Frontal cortex (tissue), 4 donors: ENCODE measurements around the gene CCNJL. TPM values are rescaled to one million over a fixed set of nuclear protein-coding genes. Genes with fewer than 3 reads are reported as not detected.
"Not testable (repeated sequence)": the region's sequence is repeated elsewhere in the genome, so short reads cannot be mapped to it uniquely, and the experiment has no call there.

Source experiments
- DNase-seq, 2 donors: peaks; one replicate each; pipeline ENCODE4 v3.0.0; 2012; ENCODE audit warnings: low spot score in 2 of 2
- FAIRE-seq: peaks from 2 replicates; lab custom pipeline; 2012; peaks lifted over from hg19 to GRCh38; lab: Jason Lieb, UNC
- total RNA-seq: library from RNA; depleted of rRNA; stranded (reverse); fragments of >200 nt; gene quantifications from one replicate; pipeline ENCODE4 v1.2.3, GENCODE V29; 2014
- donor health status: control.
- donor health status: control.
- donor health status: control.

The CCNJL gene
- total RNA-seq, 1 donor from 2014 or later, result 0.82 TPM

DNA sequence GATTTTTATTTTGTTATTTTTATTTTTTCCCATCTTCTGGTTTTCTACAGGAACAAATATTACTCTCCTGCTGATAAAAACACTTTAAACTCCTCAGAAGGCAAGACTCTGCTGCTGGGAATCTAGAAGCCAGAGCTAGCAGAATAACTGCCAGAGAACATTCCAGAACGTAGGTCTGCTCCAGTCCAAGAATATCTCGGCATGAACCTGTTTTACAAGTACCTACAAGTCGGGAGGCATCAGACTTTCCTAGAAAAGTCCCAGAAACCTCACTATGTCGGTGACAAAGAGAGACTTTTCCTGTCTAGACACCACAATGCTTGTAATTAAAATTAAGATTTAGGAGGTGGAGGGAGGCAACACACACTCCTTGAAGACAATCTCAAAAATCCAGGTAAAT, 41.7 kb downstream of the CCNJL start:
- DNase-seq (no peak), FAIRE-seq (no peak)

DNA sequence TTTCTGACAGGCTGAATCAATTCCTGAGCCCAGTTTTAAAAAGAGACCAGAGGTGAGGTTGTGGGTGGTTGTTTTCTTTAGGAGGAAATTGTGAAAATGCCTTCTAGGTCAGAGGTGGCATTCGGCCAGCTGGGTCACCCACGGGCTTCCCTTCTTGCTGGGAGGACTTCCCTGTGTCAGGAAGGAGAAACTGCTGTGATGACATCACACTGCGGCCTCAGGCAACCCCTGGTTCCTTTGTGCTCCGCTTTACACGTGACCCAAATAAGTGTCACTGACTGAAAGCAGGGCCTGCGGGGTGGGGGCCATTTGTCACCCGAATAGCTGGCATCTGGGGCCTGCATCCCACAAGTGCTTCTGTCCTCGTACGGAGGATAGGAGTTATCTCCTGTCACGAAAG, 43.3 kb downstream of the CCNJL start:
- DNase-seq (peak; percentile 33 to 84), FAIRE-seq (no peak)

DNA sequence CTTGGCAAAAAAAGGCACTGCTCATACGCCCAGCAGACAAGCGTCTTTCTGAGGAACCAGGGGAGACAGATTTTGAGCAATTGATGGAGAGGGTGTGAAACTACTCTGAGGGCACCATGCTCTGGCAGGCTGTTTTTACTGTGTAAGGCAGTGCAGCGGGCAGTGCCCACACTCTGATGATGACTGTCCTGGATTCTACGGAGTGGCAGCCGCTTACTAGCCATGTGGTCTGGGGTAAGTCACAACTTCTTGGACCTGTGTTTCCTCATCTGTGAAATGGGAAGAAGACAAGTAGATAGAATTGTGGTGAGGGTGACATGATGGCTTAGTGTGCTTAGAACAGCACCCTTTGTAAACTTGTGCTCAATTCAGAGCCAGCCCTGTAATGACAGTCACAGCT, 44.2 kb downstream of the CCNJL start:
- DNase-seq, result no peak
- no peak for FAIRE-seq

DNA sequence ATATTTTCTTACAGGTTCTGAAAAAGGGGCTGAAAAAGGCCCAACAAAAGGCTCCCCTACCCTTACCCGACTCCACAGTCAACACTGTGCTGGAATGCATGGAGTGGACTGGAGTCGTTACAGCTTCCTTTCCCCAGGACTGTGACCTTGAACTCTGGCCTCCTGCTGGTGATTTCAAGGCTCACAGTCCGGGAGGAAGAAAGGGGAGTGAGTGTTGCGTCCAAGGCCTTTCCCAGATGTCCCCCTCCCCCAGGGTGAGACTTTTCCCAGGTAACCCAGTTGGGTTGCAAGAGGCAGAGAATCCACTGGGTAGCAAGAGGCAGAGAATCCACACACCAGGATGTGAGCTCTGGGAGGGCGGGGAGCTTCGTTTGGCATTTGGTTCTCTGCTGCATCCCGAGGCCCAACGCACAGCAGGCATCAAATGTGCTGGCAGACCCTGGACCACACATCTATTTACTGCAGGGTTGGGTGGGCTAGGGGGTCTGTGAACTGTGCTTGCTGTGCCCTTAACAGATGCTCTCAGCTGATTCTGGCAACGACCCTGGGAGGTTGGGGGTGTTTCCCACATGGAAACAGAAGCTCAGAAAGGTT, 45.5 kb downstream of the CCNJL start:
- FAIRE-seq (no peak), DNase-seq (no peak)

DNA sequence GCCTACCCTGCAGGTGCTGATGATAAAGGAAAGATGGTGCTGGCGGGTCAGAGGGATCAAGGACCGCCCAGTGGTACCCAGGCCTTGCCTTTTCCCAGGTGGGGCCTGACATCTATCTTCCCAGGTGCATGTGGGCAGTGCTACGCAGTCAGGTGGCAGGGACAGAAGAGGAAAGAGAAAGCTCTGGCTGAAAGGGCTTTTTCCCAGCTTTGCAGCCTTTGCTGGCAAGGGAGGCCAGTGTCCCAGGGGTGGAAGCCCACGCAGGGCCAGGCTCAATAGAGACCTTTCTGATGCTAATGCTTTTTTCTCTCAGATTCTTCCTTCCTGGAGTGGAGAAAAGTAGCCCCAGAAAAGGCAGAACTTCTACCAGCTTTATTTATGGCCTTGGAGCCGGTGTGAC, 46.3 kb downstream of the CCNJL start:
- FAIRE-seq, result no peak

DNA sequence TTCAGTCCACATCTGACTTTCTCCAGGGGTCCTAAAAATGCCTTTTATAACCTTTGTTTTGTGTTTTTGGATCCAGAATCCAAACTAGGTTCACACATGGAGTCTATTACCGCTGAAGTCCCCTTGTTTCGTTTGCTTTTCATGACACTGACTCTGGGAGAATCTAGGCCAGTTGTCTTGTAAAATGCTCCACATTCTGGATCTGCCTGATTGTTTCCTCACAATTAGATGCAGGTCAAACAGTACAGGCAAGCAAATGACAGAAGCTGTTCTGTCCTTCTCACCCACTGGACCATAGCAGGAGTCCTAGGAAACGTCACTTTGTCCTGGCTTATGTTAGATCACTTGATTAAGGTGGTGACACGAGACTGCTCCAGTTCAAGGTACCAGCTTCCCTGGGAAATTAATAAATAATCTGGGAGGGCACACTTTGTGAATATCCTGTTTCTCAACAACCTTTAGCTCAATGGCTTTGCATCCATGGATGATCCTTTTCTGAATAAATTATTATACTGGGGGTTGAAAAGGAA, 49.0 kb downstream of the CCNJL start:
- no peak for DNase-seq
- FAIRE-seq, result no peak

More for the DNA sequence above, 46.3 kb downstream of the CCNJL start:
- DNase-seq, result no peak

DNA sequence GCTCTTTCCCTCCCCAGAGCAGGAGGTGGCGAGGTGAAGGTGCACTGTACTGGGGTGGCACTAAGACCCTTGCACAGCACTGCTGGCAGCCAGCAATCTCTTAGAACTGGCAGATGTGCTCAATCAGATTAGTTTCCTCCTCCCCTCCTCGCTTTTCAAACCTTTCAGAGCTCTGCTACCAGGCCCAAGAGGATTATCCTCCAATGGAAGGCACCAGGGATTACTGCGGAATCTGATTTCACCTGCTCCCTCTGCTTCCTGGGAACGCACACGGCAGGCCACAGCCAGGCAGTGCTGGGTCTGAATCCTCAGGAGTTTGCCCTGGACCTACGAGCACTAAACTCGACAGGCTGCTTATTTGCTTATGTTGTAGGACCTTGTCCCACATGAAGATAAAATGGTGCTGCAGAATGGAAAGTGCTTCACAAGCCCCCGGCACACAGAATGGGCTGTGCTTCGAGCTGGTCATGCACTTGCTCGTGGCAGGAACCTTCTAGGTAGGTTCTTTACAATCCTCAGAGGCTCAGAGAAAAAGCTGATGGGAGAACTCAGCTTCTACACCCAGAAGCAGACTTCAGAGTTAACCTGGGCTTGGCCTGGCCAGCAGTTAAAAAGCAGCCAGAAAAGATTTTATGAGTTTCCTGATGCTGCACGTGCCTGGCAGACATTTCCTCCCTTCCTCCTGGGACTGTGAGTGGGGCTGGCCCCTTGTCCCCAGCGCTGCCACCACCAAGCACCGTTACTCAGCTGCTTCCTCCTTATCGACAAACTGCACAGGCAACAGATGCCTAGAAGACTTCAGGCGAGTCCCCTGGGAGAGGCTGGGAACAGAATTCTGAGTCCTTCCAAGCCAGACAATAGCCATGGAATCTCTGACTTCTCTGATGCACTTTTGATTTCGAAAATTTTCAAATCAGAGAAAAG, 50.0 kb downstream of the CCNJL start:
- FAIRE-seq (no peak), DNase-seq (no peak)

DNA sequence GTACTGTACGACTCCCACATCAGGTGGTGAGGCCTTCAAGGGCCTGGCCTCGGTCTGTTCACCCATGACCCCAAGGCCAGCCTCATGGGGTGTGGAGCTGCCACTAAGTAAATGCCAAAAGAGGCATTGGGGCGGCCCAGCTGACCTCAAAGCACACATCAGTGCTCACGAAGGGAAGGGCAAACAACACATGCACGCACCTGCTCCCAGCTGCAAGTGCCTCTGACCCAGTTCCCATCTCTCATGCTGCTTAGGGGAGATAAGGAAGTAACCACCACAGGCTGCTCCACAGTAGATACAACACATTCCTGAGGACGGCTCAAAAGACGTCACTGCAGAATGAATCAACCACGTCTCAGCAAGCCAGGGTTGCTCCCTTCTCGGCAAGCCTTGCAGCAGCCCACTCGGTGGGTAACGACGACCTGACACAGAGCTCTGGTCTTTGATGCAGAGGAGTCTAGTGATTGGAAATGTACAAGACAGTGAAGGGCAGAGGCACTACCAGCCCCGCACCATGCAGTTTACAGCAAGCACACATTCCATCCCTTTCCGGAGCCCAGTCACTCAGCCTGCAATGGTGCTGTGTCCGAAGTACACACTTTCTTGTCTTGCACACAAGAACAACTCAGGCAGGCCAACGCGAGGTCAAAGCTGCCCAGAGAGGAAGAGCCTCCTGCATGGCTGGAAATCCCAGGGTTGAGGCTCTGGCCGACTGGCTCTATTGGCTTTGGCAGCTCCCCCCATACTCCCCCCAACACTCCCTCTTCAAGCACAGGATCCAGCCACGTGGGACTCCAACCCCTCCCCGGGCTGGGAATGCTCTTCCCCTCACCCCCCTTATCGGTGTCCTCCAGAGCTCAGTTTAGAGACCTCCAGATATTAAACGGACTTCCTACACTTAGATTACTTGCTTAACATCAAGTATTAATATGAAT, 51.2 kb downstream of the CCNJL start:
- DNase-seq (peak in 1 of 2 donors; percentile 28), FAIRE-seq (no peak)

DNA sequence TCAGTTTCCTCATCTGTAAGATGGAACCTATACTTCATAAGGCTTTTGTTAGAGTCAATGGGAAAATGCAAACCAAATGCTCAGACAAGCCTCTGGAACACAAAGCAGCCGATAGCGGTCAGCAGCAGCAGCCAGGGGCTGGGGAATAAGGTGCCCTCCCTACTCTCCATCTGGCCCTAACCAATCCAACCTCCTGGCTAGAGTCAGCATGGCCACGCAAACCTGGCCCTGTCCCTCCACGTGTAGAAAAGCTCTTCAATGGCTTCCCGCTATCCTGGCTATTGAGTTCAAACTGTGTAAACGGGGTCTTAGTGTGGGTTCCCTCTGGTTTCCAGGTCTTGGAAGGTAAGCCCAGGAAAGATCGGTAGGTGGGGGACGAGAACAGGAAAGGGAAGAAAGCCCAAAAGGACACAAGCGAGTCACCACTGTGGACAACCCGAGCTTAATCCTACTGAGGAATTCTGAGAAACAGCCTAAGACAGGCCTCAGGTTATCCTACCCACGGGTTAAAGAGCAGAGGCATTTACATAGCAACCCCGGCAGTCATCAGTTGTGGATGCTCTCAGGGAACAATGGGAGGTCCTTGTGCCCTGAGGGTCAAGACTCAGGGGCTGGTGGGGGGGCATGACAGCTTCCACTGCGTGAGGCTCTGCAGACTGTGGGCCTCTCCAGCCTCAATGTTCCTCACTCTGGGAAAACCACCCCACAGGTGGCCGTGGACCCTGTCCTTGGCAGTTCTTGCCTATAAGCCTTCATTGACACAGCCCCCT, 52.2 kb downstream of the CCNJL start:
- no peak for FAIRE-seq
- DNase-seq, result no peak

DNA sequence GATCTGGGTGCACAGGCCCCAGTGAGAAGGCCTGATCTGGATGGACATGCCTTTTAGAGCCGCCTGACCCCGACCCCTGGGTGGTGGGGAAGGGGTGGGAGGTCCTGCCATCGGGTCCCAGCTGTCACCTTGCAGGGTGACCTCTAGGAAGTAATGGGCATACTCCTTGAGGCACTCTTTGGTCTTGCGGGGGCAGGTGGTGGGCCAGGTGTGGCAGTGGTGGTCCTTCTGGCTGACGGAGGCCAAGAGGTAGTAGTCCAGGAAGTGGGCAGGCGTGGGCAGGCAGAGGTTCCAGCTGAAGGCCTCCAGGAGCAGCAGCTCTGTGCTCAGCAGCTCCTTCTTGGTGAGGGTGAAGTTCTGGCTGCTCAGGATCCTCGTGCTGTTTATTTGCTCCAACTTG, 53.0 kb downstream of the CCNJL start:
- FAIRE-seq, result no peak
- DNase-seq, result no peak

DNA sequence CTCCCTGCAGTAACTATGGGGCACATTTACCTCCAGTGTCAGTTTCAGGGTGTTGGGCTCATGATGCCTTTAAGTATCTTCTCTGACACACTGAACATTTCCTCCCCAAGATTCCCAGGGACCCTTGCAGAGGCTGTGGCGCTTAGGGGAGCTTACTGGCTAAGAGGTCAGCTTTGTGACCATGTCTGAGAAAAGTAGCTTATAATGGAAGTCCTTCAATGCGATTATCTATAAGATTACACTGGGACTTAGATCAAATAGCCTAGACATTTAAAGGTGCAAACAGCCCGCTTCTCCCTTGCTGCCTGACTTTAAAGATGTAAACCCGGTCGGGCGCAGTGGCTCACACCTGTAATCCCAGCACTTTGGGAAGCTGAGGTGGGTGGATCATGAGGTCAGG, 57.7 kb downstream of the CCNJL start:
- no peak for DNase-seq
- no peak for FAIRE-seq

DNA sequence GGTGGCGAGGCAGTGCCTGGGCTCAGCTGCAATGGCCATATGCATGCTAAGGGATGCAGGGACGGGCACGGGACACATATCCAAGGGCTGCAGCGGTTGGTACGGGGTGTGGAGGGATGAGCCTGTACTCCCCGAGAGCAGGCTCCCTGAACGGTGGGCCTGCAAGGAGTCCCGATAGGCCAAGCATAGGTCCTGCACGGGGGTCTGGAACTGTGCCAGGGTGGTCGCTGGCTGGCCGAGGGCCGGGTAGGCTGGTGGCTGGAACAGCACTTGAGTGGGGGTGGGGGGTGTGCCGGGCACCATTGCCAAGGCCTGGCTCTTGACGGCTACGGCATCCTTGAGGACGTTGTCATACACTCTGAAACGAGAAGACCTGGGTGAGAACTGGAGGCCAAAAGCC, 58.9 kb downstream of the CCNJL start:
- DNase-seq (no peak), FAIRE-seq (no peak)

DNA sequence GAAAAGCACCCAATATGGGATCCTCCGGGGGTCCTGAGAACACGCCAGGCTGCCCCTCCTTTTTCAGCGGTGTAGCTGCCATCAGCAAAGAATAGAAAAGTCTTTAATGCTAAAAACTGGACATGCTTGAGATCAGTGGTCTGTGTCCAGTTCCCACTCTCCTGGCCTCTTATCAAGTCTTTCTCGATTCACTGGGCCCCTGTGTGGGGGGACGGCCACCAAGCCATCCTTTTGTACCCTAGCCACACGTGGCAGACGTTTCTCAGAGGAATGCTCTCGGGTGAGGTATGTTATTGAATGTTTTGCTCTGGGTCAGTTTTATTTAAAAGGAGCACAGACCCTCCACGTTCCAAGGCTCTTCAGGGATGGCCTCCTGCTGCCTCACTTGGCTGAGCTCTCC, 59.4 kb downstream of the CCNJL start:
- DNase-seq (no peak), FAIRE-seq (no peak)

DNA sequence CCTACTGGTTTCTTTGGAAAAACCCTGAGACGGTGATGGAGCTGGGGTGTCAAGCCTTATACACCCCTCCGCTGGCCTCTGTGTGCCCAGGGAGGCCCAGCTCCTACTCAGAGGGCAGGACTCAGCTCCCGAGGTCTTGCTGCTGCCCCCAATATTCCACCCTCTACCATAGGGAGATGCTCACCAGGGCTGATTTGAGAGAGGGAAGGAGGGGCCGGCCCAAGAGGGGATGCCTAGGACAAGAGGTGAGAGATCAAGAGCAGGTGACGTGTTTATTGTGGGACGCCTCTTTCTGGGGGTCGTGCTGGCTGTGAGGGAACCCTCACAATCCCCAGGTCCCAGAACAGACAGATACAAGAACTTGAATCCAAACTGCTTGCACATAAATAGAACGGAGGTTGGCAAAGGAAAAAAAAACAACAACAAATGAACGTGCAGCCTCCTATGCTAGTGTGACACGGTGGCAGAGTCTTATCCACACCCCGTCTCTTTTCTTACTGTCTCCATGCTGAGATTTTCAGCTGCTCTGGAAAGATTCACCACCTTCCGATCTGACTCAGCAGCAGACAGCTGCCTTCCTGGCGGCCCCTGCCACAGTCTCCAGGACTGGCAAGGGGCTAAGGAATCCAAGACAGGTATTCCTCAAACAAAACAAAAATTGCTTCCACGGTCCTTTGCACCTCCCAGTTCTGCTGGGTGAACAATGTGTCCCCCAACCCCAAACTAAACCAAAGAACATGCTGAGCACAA, 60.8 kb downstream of the CCNJL start:
- FAIRE-seq, result no peak
- no peak for DNase-seq

DNA sequence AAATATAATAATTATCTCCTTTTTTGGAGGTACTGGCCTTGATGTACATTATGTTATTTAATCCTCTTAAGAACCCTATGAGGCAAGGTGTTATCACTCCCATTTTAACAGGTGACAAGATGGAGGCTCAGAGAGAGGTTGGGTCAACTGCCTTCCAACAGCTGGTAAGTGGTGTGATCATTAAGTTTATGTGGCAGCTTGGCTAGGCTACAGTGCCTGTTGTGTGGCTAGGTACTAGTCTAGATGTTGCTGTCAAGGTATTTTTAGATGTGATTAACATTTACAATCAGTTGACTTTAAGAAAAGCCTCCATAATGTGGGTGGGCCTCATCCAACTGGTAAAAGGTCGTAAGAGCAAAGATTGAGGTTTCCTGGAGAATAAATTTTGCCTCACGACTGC, 61.5 kb downstream of the CCNJL start:
- DNase-seq (no peak), FAIRE-seq (no peak)

DNA sequence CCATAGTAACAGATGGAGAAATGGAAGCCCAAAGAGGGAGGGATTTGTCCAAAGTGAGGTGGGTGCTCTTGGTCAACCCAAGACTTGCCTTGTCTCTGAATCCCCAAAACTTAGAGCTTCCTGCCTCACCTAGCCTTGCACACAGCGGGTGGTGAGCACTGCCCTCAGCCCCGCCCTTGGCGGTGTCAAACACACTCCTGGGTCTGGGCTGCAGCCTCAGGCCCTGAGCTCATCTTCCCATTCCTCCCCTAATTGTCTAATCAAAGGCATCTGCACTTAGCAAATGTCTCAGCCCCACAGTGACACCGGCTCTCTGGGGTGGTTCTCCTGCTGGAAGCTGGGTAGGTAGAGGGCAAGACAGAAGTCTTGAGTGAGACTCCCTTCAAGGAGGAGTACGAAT, 62.1 kb downstream of the CCNJL start:
- FAIRE-seq (no peak), DNase-seq (no peak)

DNA sequence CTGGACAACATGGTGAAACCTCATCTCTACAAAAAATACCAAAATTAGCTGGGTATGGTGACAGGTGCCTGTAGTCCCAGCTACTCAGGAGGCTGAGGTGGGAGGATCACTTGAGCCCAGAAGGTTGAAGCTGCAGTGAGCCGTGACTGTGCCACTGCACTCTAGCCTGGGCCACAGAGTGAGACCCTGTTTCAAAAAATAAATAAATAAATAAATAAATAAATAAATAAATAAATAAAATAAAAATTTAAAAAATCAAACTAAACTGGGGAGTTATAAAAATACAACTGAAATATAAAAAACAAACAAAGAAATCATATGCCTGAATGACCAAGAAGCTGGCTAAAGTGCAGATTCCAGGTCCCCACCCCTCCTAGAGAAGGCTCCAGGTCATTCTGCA, 62.8 kb downstream of the CCNJL start:
- FAIRE-seq, DNase-seq: not testable (repeated sequence)

DNA sequence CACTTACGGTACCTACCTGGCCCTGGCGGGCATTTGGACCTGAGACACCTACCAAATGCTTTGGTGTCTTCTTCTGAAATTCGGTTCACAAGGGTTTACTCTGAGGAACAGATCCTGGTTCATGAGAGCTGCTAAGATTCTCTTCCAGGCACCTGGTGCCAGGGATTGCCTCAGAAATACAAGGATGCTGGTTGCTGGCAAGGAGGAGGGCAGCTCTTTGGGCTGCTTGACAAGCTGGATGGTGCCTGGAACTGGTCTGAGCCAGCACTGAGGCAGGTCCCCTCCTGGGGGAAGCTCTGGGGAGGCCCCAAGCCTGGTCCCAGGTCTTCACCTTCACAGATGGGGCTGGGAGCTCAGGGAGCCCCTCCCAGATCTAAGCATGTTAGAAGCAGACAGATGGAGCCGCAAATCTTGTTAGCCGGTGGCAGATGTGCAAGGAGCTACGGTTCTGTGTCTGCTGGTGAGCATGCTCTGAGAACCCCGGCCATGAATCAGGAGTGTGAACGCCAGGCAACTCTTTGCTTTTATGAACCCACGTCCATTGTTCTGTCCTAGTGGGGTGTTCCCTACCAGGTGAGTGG, 66.8 kb downstream of the CCNJL start:
- FAIRE-seq (no peak), DNase-seq (no peak)
